ENCODE measurements around the gene ISLR2. TPM values are rescaled to one million over a fixed set of nuclear protein-coding genes. Genes with fewer than 3 reads are reported as not detected.
"Not testable (repeated sequence)": the region's sequence is repeated elsewhere in the genome, so short reads cannot be mapped to it uniquely, and the experiment has no call there.

Gene ISLR2
- total RNA-seq, 8 experiments from 2014 or later: 0.22 to 130 (median 37.9) TPM

GRCh38 chr15:74144153-74144775 is 13.9 kb downstream of the ISLR2 start:
- ATAC-seq (replicated peaks in 6 of 8): peak in 7 of 8 experiments; percentile 61 to 97 (median 91)
- Histone ChIP-seq H3K4me1 (replicated peaks in 1 of 2) (peaks cover 5 to 8% of the 10 kb centered on the region in 2 donors), H3K4me3 (no peak overlapping the region), H3K27ac (no peak overlapping the region)
- WGBS, 10 experiments: 17 to 100% (median 80%) methylated on average over 1 to 5 of the region's 6 CpGs; no CpG with 5 or more reads in 1 of the 10 experiments
- in situ Hi-C loops (cut with MboI; ENCODE audit: low pct_unique_long_range_greater_than_20kb in 2 of 9, low sequenced_read_pairs in 9 of 9, unreplicated experiment in 9 of 9): loop anchor here in 5 of 9 experiments (10.0 to 25.0 kb wide), 2 partner anchors 161 to 168 kb away; no protein-coding TSS in a partner anchor

- in situ Hi-C loops (cut with MboI; ENCODE audit: low pct_unique_long_range_greater_than_20kb in 2 of 9, low sequenced_read_pairs in 9 of 9, unreplicated experiment in 9 of 9): loop anchor here in 5 of 9 experiments (10.0 to 25.0 kb wide), 2 partner anchors 158 to 166 kb away; no protein-coding TSS in a partner anchor
- H3K27ac ChIP-seq: no peak overlapping the region
- H3K4me1 ChIP-seq (replicated peaks in 1 of 2): no peaks in the 10 kb centered on the region
- WGBS, 10 experiments: 63 to 100% (median 80%) methylated on average over 1 of the region's 1 CpG; no CpG with 5 or more reads in 5 of the 10 experiments
- ATAC-seq (replicated peaks in 6 of 8): no peak
- H3K4me3 ChIP-seq: no peak overlapping the region
These were observed 16.0 kb downstream of the ISLR2 start for GRCh38 chr15:74146277-74146800.

GRCh38 chr15:74147051-74147450 is 16.7 kb downstream of the ISLR2 start:
- no peak overlapping the region for H3K4me3 ChIP-seq
- in situ Hi-C loops (cut with MboI; ENCODE audit: low pct_unique_long_range_greater_than_20kb in 2 of 9, low sequenced_read_pairs in 9 of 9, unreplicated experiment in 9 of 9): loop anchor here in 5 of 9 experiments (10.0 to 25.0 kb wide), 2 partner anchors 158 to 165 kb away; no protein-coding TSS in a partner anchor
- ATAC-seq (replicated peaks in 6 of 8): no peak
- no peaks in the 10 kb centered on the region for H3K4me1 ChIP-seq (replicated peaks in 1 of 2)
- 0 to 100% (median 60%) methylated on average over 1 to 2 of the region's 2 CpGs; no CpG with 5 or more reads in 1 of the 10 experiments for WGBS, 10 experiments
- no peak overlapping the region for H3K27ac ChIP-seq

GRCh38 chr15:74155766-74156417 is 25.5 kb downstream of the ISLR2 start:
- Histone ChIP-seq H3K27ac (peak overlapping the region in 1 of 2 donors; percentile 11), H3K4me3 (no peak overlapping the region), H3K4me1 (replicated peaks in 1 of 2) (peaks cover 23 to 32% of the 10 kb centered on the region in 2 donors)
- in situ Hi-C loops (cut with MboI; ENCODE audit: low pct_unique_long_range_greater_than_20kb in 2 of 9, low sequenced_read_pairs in 9 of 9, unreplicated experiment in 9 of 9): no loop called here
- no peak for ATAC-seq (replicated peaks in 6 of 8)
- 45 to 91% (median 75%) methylated on average over 2 to 14 of the region's 14 CpGs for WGBS, 10 experiments

GRCh38 chr15:74156678-74157411 is 26.5 kb downstream of the ISLR2 start:
- peak overlapping the region; percentile 2 to 16 for H3K27ac ChIP-seq
- peaks cover 23 to 32% of the 10 kb centered on the region in 2 donors for H3K4me1 ChIP-seq (replicated peaks in 1 of 2)
- in situ Hi-C loops (cut with MboI; ENCODE audit: low pct_unique_long_range_greater_than_20kb in 2 of 9, low sequenced_read_pairs in 9 of 9, unreplicated experiment in 9 of 9): no loop called here
- peak; percentile 18 to 91 (median 88) for ATAC-seq (replicated peaks in 6 of 8)
- no peak overlapping the region for H3K4me3 ChIP-seq
- WGBS, 10 experiments: 17 to 47% (median 34%) methylated on average over 1 to 6 of the region's 7 CpGs; no CpG with 5 or more reads in 3 of the 10 experiments

- Histone ChIP-seq H3K4me1 (replicated peaks in 1 of 2) (peaks cover 23 to 32% of the 10 kb centered on the region in 2 donors), H3K4me3 (no peak overlapping the region), H3K27ac (peak overlapping the region in 1 of 2 donors; percentile 16)
- ATAC-seq (replicated peaks in 6 of 8): no peak
- WGBS, 10 experiments: 84 to 100% (median 88%) methylated on average over 1 to 8 of the region's 9 CpGs; no CpG with 5 or more reads in 1 of the 10 experiments
- in situ Hi-C loops (cut with MboI; ENCODE audit: low pct_unique_long_range_greater_than_20kb in 2 of 9, low sequenced_read_pairs in 9 of 9, unreplicated experiment in 9 of 9): no loop called here
These were observed 27.8 kb downstream of the ISLR2 start for GRCh38 chr15:74157868-74158827.

GRCh38 chr15:74158855-74159650 is 28.7 kb downstream of the ISLR2 start:
- 32 to 92% (median 78%) methylated on average over 2 to 5 of the region's 5 CpGs for WGBS, 10 experiments
- ATAC-seq (replicated peaks in 6 of 8): no peak
- H3K27ac ChIP-seq: no peak overlapping the region
- H3K4me3 ChIP-seq: no peak overlapping the region
- in situ Hi-C loops (cut with MboI; ENCODE audit: low pct_unique_long_range_greater_than_20kb in 2 of 9, low sequenced_read_pairs in 9 of 9, unreplicated experiment in 9 of 9): no loop called here
- peaks cover 23 to 32% of the 10 kb centered on the region in 2 donors for H3K4me1 ChIP-seq (replicated peaks in 1 of 2)

- in situ Hi-C loops (cut with MboI; ENCODE audit: low pct_unique_long_range_greater_than_20kb in 2 of 9, low sequenced_read_pairs in 9 of 9, unreplicated experiment in 9 of 9): no loop called here
- Histone ChIP-seq H3K27ac (no peak overlapping the region), H3K4me1 (replicated peaks in 1 of 2) (peaks cover 23 to 32% of the 10 kb centered on the region in 2 donors), H3K4me3 (no peak overlapping the region)
- WGBS, 10 experiments: 100% methylated on average over 1 of the region's 1 CpG; no CpG with 5 or more reads in 4 of the 10 experiments
- ATAC-seq (replicated peaks in 6 of 8): no peak
These were observed 29.4 kb downstream of the ISLR2 start for GRCh38 chr15:74159773-74160172.

- not testable (repeated sequence) for ATAC-seq (replicated peaks in 6 of 8)
These were observed 30.0 kb downstream of the ISLR2 start for GRCh38 chr15:74160390-74160789.

GRCh38 chr15:74162195-74162536 is 31.8 kb downstream of the ISLR2 start:
- H3K27ac ChIP-seq; H3K4me3 ChIP-seq; in situ Hi-C loops (cut with MboI; ENCODE audit: low pct_unique_long_range_greater_than_20kb in 2 of 9, low sequenced_read_pairs in 9 of 9, unreplicated experiment in 9 of 9); ATAC-seq (replicated peaks in 6 of 8): not testable (repeated sequence)
- WGBS, 10 experiments: 50 to 100% (median 94%) methylated on average over 1 to 2 of the region's 3 CpGs; no CpG with 5 or more reads in 3 of the 10 experiments
- peaks cover 12 to 18% of the 10 kb centered on the region in 2 donors for H3K4me1 ChIP-seq (replicated peaks in 1 of 2)

More at GRCh38 chr15:74160390-74160789, 30.0 kb downstream of the ISLR2 start:
- H3K4me1 ChIP-seq (replicated peaks in 1 of 2): peaks cover 23 to 32% of the 10 kb centered on the region in 2 donors
- in situ Hi-C loops (cut with MboI; ENCODE audit: low pct_unique_long_range_greater_than_20kb in 2 of 9, low sequenced_read_pairs in 9 of 9, unreplicated experiment in 9 of 9); H3K4me3 ChIP-seq; H3K27ac ChIP-seq: not testable (repeated sequence)
- 64 to 100% (median 95%) methylated on average over 2 to 3 of the region's 3 CpGs for WGBS, 10 experiments

- Histone ChIP-seq H3K4me1 (replicated peaks in 1 of 2) (peaks cover 16 to 20% of the 10 kb centered on the region in 2 donors), H3K4me3 (no peak overlapping the region), H3K27ac (no peak overlapping the region)
- whole genome bisulfite sequencing, 10 experiments: 67 to 100% (median 89%) methylated on average over 1 of the region's 1 CpG; no CpG with 5 or more reads in 3 of the 10 experiments
- in situ Hi-C loops (cut with MboI; ENCODE audit: low pct_unique_long_range_greater_than_20kb in 2 of 9, low sequenced_read_pairs in 9 of 9, unreplicated experiment in 9 of 9): no loop called here
- ATAC-seq (replicated peaks in 6 of 8): no peak
These were observed 35.1 kb downstream of the ISLR2 start for GRCh38 chr15:74165461-74165860.

Measured in motor neuron (in vitro differentiated cells).